GM18502 (cell line): Measurements from ENCODE around the gene IL16.
"Not testable (repeated sequence)": the region's sequence is repeated elsewhere in the genome, so short reads cannot be mapped to it uniquely, and the experiment has no call there.

Experiments used
- ATAC-seq: cut with Tn5 transposase; IDR thresholded peaks from one replicate; pipeline ENCODE4 v1.9.1; 2021; ENCODE audit warnings: mild to moderate bottlenecking; ENCODE audit not compliant: unreplicated experiment, poor library complexity

Gene IL16

GRCh38 chr15:81327516-81327915 lies 130.8 kb downstream of the IL16 start:
- no peak for ATAC-seq

GRCh38 chr15:81329446-81329845 lies 132.8 kb downstream of the IL16 start:
- ATAC-seq: no peak

GRCh38 chr15:81330366-81331090 lies 133.8 kb downstream of the IL16 start:
- no peak for ATAC-seq

GRCh38 chr15:81331141-81331540 lies 134.5 kb downstream of the IL16 start:
- not testable (repeated sequence) for ATAC-seq

- ATAC-seq: no peak
Observed at GRCh38 chr15:81331600-81331999, 134.9 kb downstream of the IL16 start.

- no peak for ATAC-seq
Observed at GRCh38 chr15:81332326-81332725, 135.6 kb downstream of the IL16 start.

GRCh38 chr15:81333363-81333762 lies 136.7 kb downstream of the IL16 start:
- ATAC-seq: no peak

GRCh38 chr15:81334768-81335435 lies 138.2 kb downstream of the IL16 start:
- ATAC-seq: no peak

- no peak for ATAC-seq
Observed at GRCh38 chr15:81335631-81336030, 139.0 kb downstream of the IL16 start.

GRCh38 chr15:81336568-81336967 lies 139.9 kb downstream of the IL16 start:
- no peak for ATAC-seq

- no peak for ATAC-seq
Observed at GRCh38 chr15:81337241-81337640, 140.6 kb downstream of the IL16 start.

- ATAC-seq: no peak
Observed at GRCh38 chr15:81337713-81338157, 141.1 kb downstream of the IL16 start.

- ATAC-seq: no peak
Observed at GRCh38 chr15:81338170-81339007, 141.7 kb downstream of the IL16 start.

- no peak for ATAC-seq
Observed at GRCh38 chr15:81339321-81339720, 142.6 kb downstream of the IL16 start.

GRCh38 chr15:81339851-81340250 lies 143.2 kb downstream of the IL16 start:
- ATAC-seq: no peak

- no peak for ATAC-seq
Observed at GRCh38 chr15:81341351-81341750, 144.7 kb downstream of the IL16 start.

- no peak for ATAC-seq
Observed at GRCh38 chr15:81343371-81343770, 146.7 kb downstream of the IL16 start.

- no peak for ATAC-seq
Observed at GRCh38 chr15:81346611-81347010, 149.9 kb downstream of the IL16 start.

GRCh38 chr15:81347910-81348309 lies 151.2 kb downstream of the IL16 start:
- ATAC-seq: no peak

- ATAC-seq: not testable (repeated sequence)
Observed at GRCh38 chr15:81348691-81349090, 152.0 kb downstream of the IL16 start.

- ATAC-seq: no peak
Observed at GRCh38 chr15:81349271-81349670, 152.6 kb downstream of the IL16 start.
